ENCODE data around the gene EIF4EBP2. TPM values are rescaled to one million over a fixed set of nuclear protein-coding genes. Genes with fewer than 3 reads are reported as not detected.

Gene EIF4EBP2
- total and polyA plus RNA-seq, 12 donors = 17.3 to 128 (median 78.3) TPM

DNA sequence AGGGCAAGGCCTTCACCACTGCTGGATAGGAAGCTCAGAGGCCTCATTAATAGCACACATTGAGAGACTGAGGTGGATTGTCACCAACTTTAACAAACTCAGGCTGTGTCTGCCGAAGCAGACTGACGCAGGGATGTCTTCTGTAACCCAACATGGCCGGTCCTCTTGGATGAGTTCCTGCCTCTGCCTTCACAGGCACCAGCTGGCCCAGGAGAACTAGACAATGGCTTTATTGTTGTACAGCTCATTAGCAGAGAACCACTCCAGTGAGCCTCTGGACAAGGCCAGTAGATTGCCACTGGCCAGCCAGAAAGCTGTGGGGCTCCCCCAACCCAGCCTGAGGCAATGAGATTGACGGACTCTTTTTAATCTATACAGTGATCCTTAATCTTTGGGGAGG, 28.2 kb downstream of the EIF4EBP2 start:
- H3K27ac ChIP-seq = peak overlapping the region; percentile 9 to 89 (median 79)
- peak overlapping the region in 3 of 10 donors; percentile 23 to 39 (median 27) for H3K4me3 ChIP-seq
- TF ChIP-seq, protein P1, sequence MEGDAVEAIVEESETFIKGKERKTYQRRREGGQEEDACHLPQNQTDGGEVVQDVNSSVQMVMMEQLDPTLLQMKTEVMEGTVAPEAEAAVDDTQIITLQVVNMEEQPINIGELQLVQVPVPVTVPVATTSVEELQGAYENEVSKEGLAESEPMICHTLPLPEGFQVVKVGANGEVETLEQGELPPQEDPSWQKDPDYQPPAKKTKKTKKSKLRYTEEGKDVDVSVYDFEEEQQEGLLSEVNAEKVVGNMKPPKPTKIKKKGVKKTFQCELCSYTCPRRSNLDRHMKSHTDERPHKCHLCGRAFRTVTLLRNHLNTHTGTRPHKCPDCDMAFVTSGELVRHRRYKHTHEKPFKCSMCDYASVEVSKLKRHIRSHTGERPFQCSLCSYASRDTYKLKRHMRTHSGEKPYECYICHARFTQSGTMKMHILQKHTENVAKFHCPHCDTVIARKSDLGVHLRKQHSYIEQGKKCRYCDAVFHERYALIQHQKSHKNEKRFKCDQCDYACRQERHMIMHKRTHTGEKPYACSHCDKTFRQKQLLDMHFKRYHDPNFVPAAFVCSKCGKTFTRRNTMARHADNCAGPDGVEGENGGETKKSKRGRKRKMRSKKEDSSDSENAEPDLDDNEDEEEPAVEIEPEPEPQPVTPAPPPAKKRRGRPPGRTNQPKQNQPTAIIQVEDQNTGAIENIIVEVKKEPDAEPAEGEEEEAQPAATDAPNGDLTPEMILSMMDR (IDR thresholded peaks at IDR 0.05) = no peak
- DNase-seq (peak; percentile 24 to 60), ATAC-seq (peak; percentile 23 to 76 (median 51))
- WGBS, 2 donors = 46 to 48% methylated on average over 4 of the region's 4 CpGs
- H3K9me3 ChIP-seq = no peaks in the 10 kb centered on the region
- peaks cover 12 to 58% (median 49%) of the 10 kb centered on the region in 9 donors for H3K4me1 ChIP-seq
- intact Hi-C loops (cut with DNase I) = no loop called here
- H3K36me3 ChIP-seq = peaks cover 0 to 35% (median 9%) of the 10 kb centered on the region in 9 donors
- no peaks in the 10 kb centered on the region for H3K27me3 ChIP-seq

DNA sequence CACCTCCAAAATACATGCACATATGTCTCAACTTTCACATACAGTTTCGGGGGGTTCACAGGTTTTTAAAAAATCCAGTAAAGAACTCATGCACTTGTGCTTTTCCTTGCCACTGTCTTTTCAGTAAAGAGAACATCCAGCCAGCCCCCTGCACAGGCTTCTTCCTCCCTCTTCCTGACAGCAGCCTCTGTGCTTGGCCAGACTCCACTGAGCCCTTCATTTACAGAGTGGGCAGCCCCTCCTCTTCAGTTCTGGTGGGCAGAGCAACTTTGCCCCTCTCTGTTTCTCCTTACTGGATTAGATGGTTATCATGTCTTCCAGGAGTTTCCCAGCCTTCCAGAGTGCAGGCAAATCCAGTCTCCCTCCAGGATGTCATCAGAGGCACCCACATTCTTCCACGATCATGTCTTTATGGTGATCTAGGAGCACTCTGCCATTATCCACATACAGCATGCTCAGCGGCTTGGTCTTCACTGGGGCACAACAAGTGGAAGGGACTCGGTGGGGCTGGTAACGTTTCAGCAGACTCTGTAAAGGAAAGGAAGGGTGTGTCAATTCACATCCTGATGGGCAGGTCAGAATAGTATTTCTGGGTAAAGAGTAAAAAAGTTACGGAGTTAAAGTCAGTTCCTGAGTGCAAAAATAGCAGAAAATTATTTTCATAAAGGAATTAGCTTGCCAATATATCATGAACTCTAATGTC, 28.8 kb downstream of the EIF4EBP2 start:
- no peaks in the 10 kb centered on the region for H3K27me3 ChIP-seq
- H3K4me3 ChIP-seq = peak overlapping the region in 5 of 10 donors; percentile 22 to 39 (median 26)
- intact Hi-C loops (cut with DNase I) = no loop called here
- DNase-seq (no peak), ATAC-seq (peak in 3 of 8 donors; percentile 18 to 37 (median 37))
- TF ChIP-seq, protein P1 (IDR thresholded peaks at IDR 0.05) = no peak
- H3K27ac ChIP-seq = peak overlapping the region in 9 of 10 donors; percentile 64 to 89 (median 79)
- WGBS, 2 donors = 56 to 63% methylated on average over 6 of the region's 6 CpGs
- no peaks in the 10 kb centered on the region for H3K9me3 ChIP-seq
- H3K4me1 ChIP-seq = peaks cover 12 to 58% (median 49%) of the 10 kb centered on the region in 9 donors
- H3K36me3 ChIP-seq = peaks cover 0 to 29% (median 6%) of the 10 kb centered on the region in 9 donors

DNA sequence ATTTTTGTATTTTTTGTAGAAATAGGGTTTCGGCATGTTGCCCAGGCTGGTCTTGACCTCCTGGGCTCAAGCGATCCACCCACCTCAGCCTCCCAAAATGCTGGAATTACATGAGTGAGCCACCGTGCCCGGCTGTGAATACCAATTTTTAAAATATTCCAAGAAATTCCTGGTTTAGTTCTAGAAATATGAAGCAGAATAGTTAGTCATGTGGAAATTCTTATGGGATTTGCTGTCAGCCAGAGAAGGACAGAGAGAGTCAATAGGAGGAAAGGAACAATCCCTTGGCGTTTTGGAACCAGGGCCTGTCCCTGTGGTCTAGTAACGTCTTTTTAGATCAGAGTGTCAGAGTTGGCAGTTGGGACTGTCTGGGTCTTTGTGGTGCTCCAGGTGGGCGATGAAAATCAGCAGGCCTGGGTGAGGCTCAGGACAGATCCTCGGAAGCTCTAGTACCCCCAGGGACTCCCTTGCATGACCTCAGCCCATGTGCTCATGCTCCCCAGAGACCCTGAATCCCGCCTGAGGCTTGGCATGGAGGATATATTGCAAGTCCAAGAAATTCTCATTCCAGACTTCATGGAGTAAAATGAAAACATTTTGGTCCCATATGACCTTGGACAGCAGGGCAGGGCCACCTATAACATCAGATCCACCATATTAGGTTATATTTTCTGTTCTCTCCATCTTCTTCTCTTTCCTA, 29.8 kb downstream of the EIF4EBP2 start:
- H3K27ac ChIP-seq = peak overlapping the region in 8 of 10 donors; percentile 64 to 89 (median 80)

More for the DNA sequence above, 29.8 kb downstream of the EIF4EBP2 start:
- WGBS, 2 donors = 62 to 71% methylated on average over 9 of the region's 9 CpGs
- H3K4me1 ChIP-seq = peaks cover 12 to 58% (median 49%) of the 10 kb centered on the region in 9 donors
- no peaks in the 10 kb centered on the region for H3K27me3 ChIP-seq
- ATAC-seq = peak in 4 of 8 donors; percentile 1 to 21 (median 4)
- intact Hi-C loops (cut with DNase I) = no loop called here
- no peak overlapping the region for H3K4me3 ChIP-seq
- no peaks in the 10 kb centered on the region for H3K9me3 ChIP-seq
- peaks cover 0 to 19% (median 1%) of the 10 kb centered on the region in 9 donors for H3K36me3 ChIP-seq
- DNase-seq = peak; percentile 25 to 49
- TF ChIP-seq, protein P1 (IDR thresholded peaks at IDR 0.05) = no peak

All from heart right ventricle (tissue), 16 donors.